ENCODE results near the gene ZNF532. TPM values are rescaled to one million over a fixed set of nuclear protein-coding genes. Genes with fewer than 3 reads are reported as not detected.
A peak's percentile ranks its signal among the peaks of the same experiment; 100 is the strongest.

ZNF532 gene
- polyA plus RNA-seq, 1 donor (not counting 4 experiments of a cell fraction or from before 2014, with no cell fraction given), result 31.5 TPM

- Histone ChIP-seq H3K36me3 (ENCODE audit: control insufficient read depth in 2 of 2, extremely low read depth in 1 of 2, insufficient read depth in 2 of 2, low read length in 2 of 2) (peaks cover 0 to 5% of the 10 kb centered on the region in 2 experiments), H3K9me1 (ENCODE audit: control insufficient read depth, extremely low read depth, insufficient read depth, low read length) (no peaks in the 10 kb centered on the region), H4K20me1 (ENCODE audit: control insufficient read depth, extremely low read depth, insufficient read depth, low read length) (peaks cover 2% of the 10 kb centered on the region), H3K4me2 (ENCODE audit: control insufficient read depth, extremely low read depth, insufficient read depth, low read depth, low read length) (no peak overlapping the region), H3K4me3 (ENCODE audit: control insufficient read depth in 2 of 3, extremely low read depth in 1 of 3, insufficient read depth in 2 of 3, low read depth in 1 of 3, low read length in 3 of 3) (no peak overlapping the region), H3K9ac (ENCODE audit: control insufficient read depth, extremely low read depth, insufficient read depth, low read length) (no peak overlapping the region), H3K4me1 (ENCODE audit: control insufficient read depth, extremely low read depth, insufficient read depth, low read length) (peaks cover 11% of the 10 kb centered on the region), H3K79me2 (ENCODE audit: control insufficient read depth, insufficient read depth, low read length) (peaks cover 1% of the 10 kb centered on the region), H2AFZ (ENCODE audit: control insufficient read depth, low read length) (no peak overlapping the region), H3K27me3 (ENCODE audit: control insufficient read depth, extremely low read depth, insufficient read depth, low read length) (no peaks in the 10 kb centered on the region), H3K27ac (ENCODE audit: control insufficient read depth, insufficient read depth, low read length) (no peak overlapping the region), H3K9me3 (ENCODE audit: control insufficient read depth, low read depth, low read length) (no peaks in the 10 kb centered on the region)
- DNase-seq (ENCODE audit: low read depth, low spot score) (peak; percentile 13), FAIRE-seq (peak; percentile 58)
- dilution Hi-C loops (cut with MboI; ENCODE audit: extremely low pct_ligation_motif_present, low sequenced_read_pairs), result no loop called here
- TF ChIP-seq CTCF (optimal IDR thresholded peaks at IDR 0.05 in 1 of 3, IDR thresholded peaks at IDR 0.05 in 1 of 3, conservative IDR thresholded peaks at IDR 0.05 in 1 of 3; ENCODE audit: extremely low read depth in 1 of 3, insufficient read depth in 2 of 3, low read length in 3 of 3), result no peak
- TF ChIP-seq EZH2 (IDR thresholded peaks at IDR 0.05; ENCODE audit: low read length), result no peak
Observed at GRCh38 chr18:58893388-58894099, 28.9 kb downstream of the ZNF532 start.

GRCh38 chr18:58894930-58895329 lies 30.3 kb downstream of the ZNF532 start:
- no peaks in the 10 kb centered on the region for H3K9me3 ChIP-seq (ENCODE audit: control insufficient read depth, low read depth, low read length)
- H3K4me3 ChIP-seq (ENCODE audit: control insufficient read depth in 2 of 3, extremely low read depth in 1 of 3, insufficient read depth in 2 of 3, low read depth in 1 of 3, low read length in 3 of 3), result no peak overlapping the region
- peaks cover 11% of the 10 kb centered on the region for H3K4me1 ChIP-seq (ENCODE audit: control insufficient read depth, extremely low read depth, insufficient read depth, low read length)
- H3K27me3 ChIP-seq (ENCODE audit: control insufficient read depth, extremely low read depth, insufficient read depth, low read length), result no peaks in the 10 kb centered on the region
- no peaks in the 10 kb centered on the region for H3K9me1 ChIP-seq (ENCODE audit: control insufficient read depth, extremely low read depth, insufficient read depth, low read length)
- H4K20me1 ChIP-seq (ENCODE audit: control insufficient read depth, extremely low read depth, insufficient read depth, low read length), result peaks cover 2% of the 10 kb centered on the region
- FAIRE-seq, result no peak
- dilution Hi-C loops (cut with MboI; ENCODE audit: extremely low pct_ligation_motif_present, low sequenced_read_pairs), result no loop called here
- DNase-seq (ENCODE audit: low read depth, low spot score), result no peak
- peaks cover 1% of the 10 kb centered on the region for H3K79me2 ChIP-seq (ENCODE audit: control insufficient read depth, insufficient read depth, low read length)
- no peak overlapping the region for H3K9ac ChIP-seq (ENCODE audit: control insufficient read depth, extremely low read depth, insufficient read depth, low read length)
- H2AFZ ChIP-seq (ENCODE audit: control insufficient read depth, low read length), result no peak overlapping the region
- TF ChIP-seq EZH2 (IDR thresholded peaks at IDR 0.05; ENCODE audit: low read length), result no peak
- H3K36me3 ChIP-seq (ENCODE audit: control insufficient read depth in 2 of 2, extremely low read depth in 1 of 2, insufficient read depth in 2 of 2, low read length in 2 of 2), result peaks cover 0 to 8% of the 10 kb centered on the region in 2 experiments
- no peak overlapping the region for H3K4me2 ChIP-seq (ENCODE audit: control insufficient read depth, extremely low read depth, insufficient read depth, low read depth, low read length)
- no peak overlapping the region for H3K27ac ChIP-seq (ENCODE audit: control insufficient read depth, insufficient read depth, low read length)

All from keratinocyte (primary cell).